GM23338 (cell line): ENCODE results near the gene SMG9. TPM values are rescaled to one million over a fixed set of nuclear protein-coding genes. Genes with fewer than 3 reads are reported as not detected.

Source experiments
- ATAC-seq: fragments of 200-7000 bp; cut with Tn5 transposase; 3 replicates; pipeline ENCODE4 v1.9.1; 2020
- DNase-seq: peaks from one replicate; pipeline ENCODE4 v3.0.0-alpha.2; 2015; ENCODE audit warnings: low spot score
- H2AFZ ChIP-seq: fragments of 200-600 bp; sonication (generic); 2 replicates; pipeline ENCODE4 v1.8.0; 2016; ENCODE audit warnings: antibody characterized with exemption, mild to moderate bottlenecking, moderate library complexity
- H3F3A ChIP-seq: fragments of 200-600 bp; sonication (generic); replicated peaks from 2 replicates; pipeline ENCODE4 v1.8.0; 2017; ENCODE audit warnings: antibody characterized with exemption, mixed run types, low read depth
- H3K27ac ChIP-seq: fragments of 200-600 bp; sonication (generic); 2 replicates; pipeline ENCODE4 v1.6.1; 2016; ENCODE audit warnings: low read depth
- H3K27me3 ChIP-seq: fragments of 200-600 bp; sonication (generic); 2 replicates; pipeline ENCODE4 v1.8.0; 2016; ENCODE audit warnings: mild to moderate bottlenecking, mixed run types, moderate library complexity; ENCODE audit not compliant: insufficient read depth
- H3K36me3 ChIP-seq: fragments of 200-600 bp; sonication (generic); 2 replicates; pipeline ENCODE4 v1.8.0; 2016; ENCODE audit warnings: mild to moderate bottlenecking; ENCODE audit not compliant: insufficient read depth
- H3K4me1 ChIP-seq: fragments of 200-600 bp; sonication (generic); 2 replicates; pipeline ENCODE4 v1.8.0; 2016; ENCODE audit warnings: mild to moderate bottlenecking, moderate library complexity; ENCODE audit not compliant: insufficient read depth
- H3K4me2 ChIP-seq: fragments of 200-600 bp; sonication (generic); 2 replicates; pipeline ENCODE4 v1.7.1; 2017; ENCODE audit warnings: mixed run types
- H3K4me3 ChIP-seq: fragments of 200-600 bp; sonication (generic); 2 replicates; pipeline ENCODE4 v1.6.1; 2016; ENCODE audit warnings: mixed run types
- H3K79me2 ChIP-seq: fragments of 200-600 bp; sonication (generic); replicated peaks from 2 replicates; pipeline ENCODE4 v1.8.0; 2017; ENCODE audit warnings: mild to moderate bottlenecking; ENCODE audit not compliant: insufficient read depth
- H3K9me2 ChIP-seq: fragments of 200-600 bp; sonication (generic); 2 replicates; pipeline ENCODE4 v1.8.0; 2017; ENCODE audit not compliant: insufficient read depth
- H4K20me1 ChIP-seq: fragments of 200-600 bp; sonication (generic); replicated peaks from 2 replicates; pipeline ENCODE4 v1.8.0; 2017; ENCODE audit warnings: mild to moderate bottlenecking; ENCODE audit not compliant: insufficient read depth
- H3K27ac Mint-ChIP-seq: 2 replicates; pipeline ENCODE4 v1.8.0; 2020; ENCODE audit warnings: inconsistent platforms, mild to moderate bottlenecking, moderate library complexity, mixed read lengths
- H3K27me3 Mint-ChIP-seq: 3 replicates; pipeline ENCODE4 v1.8.0; 2022; ENCODE audit warnings: low read depth, mild to moderate bottlenecking, moderate library complexity, mixed read lengths, inconsistent platforms; ENCODE audit not compliant: insufficient read depth, poor library complexity
- H3K36me3 Mint-ChIP-seq: 3 replicates; pipeline ENCODE4 v1.8.0; 2021; ENCODE audit warnings: low read depth, mild to moderate bottlenecking, inconsistent platforms, moderate library complexity, mixed read lengths
- H3K4me1 Mint-ChIP-seq: 3 replicates; pipeline ENCODE4 v1.8.0; 2020; ENCODE audit warnings: mild to moderate bottlenecking, inconsistent platforms, mixed read lengths
- H3K4me3 Mint-ChIP-seq: 3 replicates; pipeline ENCODE4 v1.8.0; 2021; ENCODE audit warnings: moderate library complexity, mild to moderate bottlenecking, inconsistent platforms, mixed read lengths
- H3K9me3 Mint-ChIP-seq: 3 replicates; pipeline ENCODE4 v1.8.0; 2020; ENCODE audit warnings: moderate library complexity, mild to moderate bottlenecking, inconsistent platforms, mixed read lengths
- CREB1 ChIP-seq: fragments of 250-450 bp; sonication (Bioruptor Pico); IDR thresholded peaks from 2 replicates; pipeline ENCODE4 v1.5.0; 2020; ENCODE audit warnings: low read depth, mild to moderate bottlenecking, moderate library complexity
- CTCF ChIP-seq, 2 experiments: fragments of 200-600 bp in 1 of 2; sonication (generic) in 1 of 2; conservative IDR thresholded peaks; 2 replicates each; pipeline versions ENCODE4 v1.5.1 to v1.6.1; 2016 to 2017; ENCODE audit warnings: antibody characterized with exemption in 2 of 2, low read depth in 2 of 2, mild to moderate bottlenecking in 2 of 2, moderate library complexity in 1 of 2
- EZH2 ChIP-seq: fragments of 200-600 bp; sonication (generic); IDR thresholded peaks from one replicate; pipeline ENCODE4 v1.8.0; 2017; ENCODE audit warnings: antibody characterized with exemption, mild to moderate bottlenecking, low read depth; ENCODE audit not compliant: unreplicated experiment
- EZH2phosphoT487 ChIP-seq: fragments of 200-600 bp; sonication (generic); IDR thresholded peaks from one replicate; pipeline ENCODE4 v1.8.1; 2018; ENCODE audit warnings: antibody characterized with exemption; ENCODE audit not compliant: unreplicated experiment
- JUNB ChIP-seq: IDR thresholded peaks from one replicate; pipeline ENCODE4 v1.6.1; 2016; ENCODE audit warnings: antibody characterized with exemption; ENCODE audit not compliant: unreplicated experiment
- NANOG ChIP-seq: IDR thresholded peaks from 2 replicates; pipeline ENCODE4 v1.6.1; 2016; ENCODE audit warnings: antibody characterized with exemption, borderline replicate concordance
- POLR2AphosphoS5 ChIP-seq: IDR thresholded peaks from 2 replicates; pipeline ENCODE4 v1.6.1; 2016; ENCODE audit warnings: antibody characterized with exemption, low read depth
- STAT1 ChIP-seq: IDR thresholded peaks from one replicate; pipeline ENCODE4 v1.6.1; 2016; ENCODE audit warnings: antibody characterized with exemption; ENCODE audit not compliant: unreplicated experiment
- ZNF114 ChIP-seq: fragments of 250-450 bp; sonication (Bioruptor Pico); IDR thresholded peaks from 2 replicates; pipeline ENCODE4 v1.5.0; 2020; ENCODE audit warnings: mild to moderate bottlenecking, moderate library complexity
- ZNF331 ChIP-seq: fragments of 250-450 bp; sonication (Bioruptor Pico); IDR thresholded peaks from 2 replicates; pipeline ENCODE4 v1.5.0; 2020; ENCODE audit warnings: low read depth, mild to moderate bottlenecking, moderate library complexity
- long read RNA-seq: library from polyadenylated mRNA; unstranded; transcript quantifications from one replicate; pipeline ENCODE4 v2.0.0, GENCODE V29; 2020; ENCODE audit not compliant: unreplicated experiment
- polyA plus RNA-seq: library from polyadenylated mRNA; unstranded; fragments of >200 nt; fragmentation: Nextera tagmentation; extraction: Ambion mirVana; gene quantifications from 2 replicates; pipeline ENCODE4 v1.2.1, GENCODE V29; 2016
- total RNA-seq: library from RNA; depleted of rRNA; stranded (reverse); fragments of >200 nt; shearing (Covaris generic); gene quantifications from 2 replicates; pipeline ENCODE4 v1.2.3, GENCODE V29; 2014; rRNA removed
- TF ChIP-seq, protein P1 (sequence below): IDR thresholded peaks from 2 replicates; pipeline ENCODE4 v1.6.1; 2016; ENCODE audit warnings: antibody characterized with exemption

Gene SMG9
- total RNA-seq, result 6.3 and 13.2 TPM in 2 replicates
- 14.0 and 15.7 TPM in 2 replicates for polyA plus RNA-seq
- long read RNA-seq, full-length matches to known transcripts, result 1 of 5 reads
- long read RNA-seq, partial matches to known transcripts, result 4 of 5 reads
- long read RNA-seq, other reads (novel, unspliced or antisense), result 0 of 5 reads

DNA sequence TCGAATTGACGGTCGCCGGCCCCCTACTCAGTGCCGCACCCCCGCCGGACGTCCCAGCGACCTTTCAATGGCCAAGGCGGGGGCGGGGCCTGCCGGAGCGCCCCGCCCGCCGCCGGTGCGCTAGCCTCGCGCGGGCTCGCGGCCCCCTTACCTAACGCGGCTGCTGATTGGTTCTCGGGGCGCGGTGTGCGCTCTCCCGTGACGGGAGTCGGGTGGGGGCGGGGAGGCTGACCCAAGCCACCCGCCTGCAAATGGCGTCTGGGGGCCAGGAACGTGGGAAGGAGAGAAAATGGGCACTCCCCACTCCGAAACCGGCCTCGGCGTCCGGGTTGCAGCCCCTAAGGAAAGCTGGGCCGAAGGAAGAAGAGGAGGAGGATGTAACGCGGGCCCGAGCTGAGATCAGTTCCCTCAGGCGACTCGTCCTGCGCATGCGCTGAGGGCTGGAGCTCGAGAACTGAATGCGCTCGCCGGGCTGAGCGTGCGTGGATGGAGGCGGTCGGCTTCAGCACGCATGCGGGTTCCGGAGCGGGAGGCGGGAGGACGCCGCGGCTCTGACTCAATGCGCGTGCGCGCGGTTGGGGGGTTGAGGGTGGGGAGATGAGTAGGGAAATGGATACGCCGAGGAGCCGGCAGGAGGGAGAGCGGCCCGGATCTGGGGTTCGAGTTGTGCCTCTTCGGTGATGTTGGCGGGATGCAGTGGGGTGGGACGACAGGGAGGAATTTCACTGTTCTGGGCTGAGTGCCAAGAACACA lies at the start of gene SMG9:
TSS of gene SMG9 (minus strand) at position 460 of the 753 bp plus-strand sequence. CDS start 4,221 bp downstream, outside the sequence.
- Mint-ChIP-seq H3K27ac (peak within 1 kb of the TSS; percentile 99), H3K4me1 (peaks cover 14% of the 10 kb centered on the region), H3K9me3 (no peaks in the 10 kb centered on the region; the same call in 2 of the 3 replicates), H3K27me3 (peaks cover 20% of the 10 kb centered on the region), H3K4me3 (peak within 1 kb of the TSS; percentile 99), H3K36me3 (peaks cover 29% of the 10 kb centered on the region)
- Histone ChIP-seq H2AFZ (peak within 1 kb of the TSS; percentile 94), H3K27me3 (no peaks in the 10 kb centered on the region), H3K27ac (peak within 1 kb of the TSS; percentile 100), H3K4me2 (peak within 1 kb of the TSS; percentile 95), H4K20me1 (no peaks in the 10 kb centered on the region; the same call in 1 of the 2 replicates), H3K79me2 (peaks cover 23% of the 10 kb centered on the region), H3K36me3 (no peaks in the 10 kb centered on the region; the same call in 1 of the 2 replicates), H3F3A (0 out of 2 replicates have a peak, but pooled peaks cover 6% of the 10 kb centered on the region), H3K9me2 (no peaks in the 10 kb centered on the region), H3K4me3 (peak within 1 kb of the TSS; percentile 90), H3K4me1 (peaks cover 6% of the 10 kb centered on the region; the same call in 1 of the 2 replicates)
- peak; percentile 87 for ATAC-seq
- DNase-seq, result peak; percentile 97
- TF ChIP-seq EZH2phosphoT487 (no peak), POLR2AphosphoS5 (peak; percentile 75), CTCF (conservative IDR thresholded peaks at IDR 0.05; ENCODE audit: low read depth in 2 of 2) (no peak), CREB1 (CRISPR knock-in tag) (peak; percentile 63), ZNF114 (no peak), ZNF331 (CRISPR knock-in tag) (no peak), JUNB (no peak)

- H3K9me2 ChIP-seq, result 0 out of 2 replicates have a peak, but pooled peaks cover 4% of the 10 kb centered on the region
- no peaks in the 10 kb centered on the region; the same call in 2 of the 3 replicates for H3K4me1 Mint-ChIP-seq
- H3K36me3 ChIP-seq, result no peaks in the 10 kb centered on the region
- H3K4me2 ChIP-seq, result no peak overlapping the region
- H3K4me3 Mint-ChIP-seq, result no peak overlapping the region
- no peaks in the 10 kb centered on the region for H4K20me1 ChIP-seq
- H3K4me3 ChIP-seq, result no peak overlapping the region
- no peaks in the 10 kb centered on the region for H3F3A ChIP-seq
- H3K9me3 Mint-ChIP-seq, result no peaks in the 10 kb centered on the region
- no peaks in the 10 kb centered on the region for H3K36me3 Mint-ChIP-seq
- DNase-seq (no peak), ATAC-seq (no peak)
- no peaks in the 10 kb centered on the region for H3K79me2 ChIP-seq
- no peak overlapping the region for H3K27ac Mint-ChIP-seq
- H3K27me3 Mint-ChIP-seq, result peaks cover 20% of the 10 kb centered on the region
- H3K27ac ChIP-seq, result no peak overlapping the region
- H3K4me1 ChIP-seq, result no peaks in the 10 kb centered on the region
- H3K27me3 ChIP-seq, result peaks cover 9% of the 10 kb centered on the region
- H2AFZ ChIP-seq, result no peak overlapping the region
- no peak for TF ChIP-seq ZNF331 (CRISPR knock-in tag)
- TF ChIP-seq STAT1, result no peak
- no peak for TF ChIP-seq CREB1 (CRISPR knock-in tag)
- TF ChIP-seq, protein P1, sequence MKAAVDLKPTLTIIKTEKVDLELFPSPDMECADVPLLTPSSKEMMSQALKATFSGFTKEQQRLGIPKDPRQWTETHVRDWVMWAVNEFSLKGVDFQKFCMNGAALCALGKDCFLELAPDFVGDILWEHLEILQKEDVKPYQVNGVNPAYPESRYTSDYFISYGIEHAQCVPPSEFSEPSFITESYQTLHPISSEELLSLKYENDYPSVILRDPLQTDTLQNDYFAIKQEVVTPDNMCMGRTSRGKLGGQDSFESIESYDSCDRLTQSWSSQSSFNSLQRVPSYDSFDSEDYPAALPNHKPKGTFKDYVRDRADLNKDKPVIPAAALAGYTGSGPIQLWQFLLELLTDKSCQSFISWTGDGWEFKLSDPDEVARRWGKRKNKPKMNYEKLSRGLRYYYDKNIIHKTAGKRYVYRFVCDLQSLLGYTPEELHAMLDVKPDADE, result no peak
- TF ChIP-seq EZH2, result no peak
- TF ChIP-seq NANOG, result no peak
- TF ChIP-seq POLR2AphosphoS5, result no peak
- no peak for TF ChIP-seq EZH2phosphoT487
- no peak for TF ChIP-seq JUNB
- TF ChIP-seq CTCF (conservative IDR thresholded peaks at IDR 0.05; ENCODE audit: low read depth in 2 of 2), result no peak
- no peak for TF ChIP-seq ZNF114
Observed at GRCh38 chr19:43804432-43804831, 49.7 kb upstream of the SMG9 start.
